Thoracic aorta (tissue), 2 donors: ENCODE results near the gene TMED1. TPM values are rescaled to one million over a fixed set of nuclear protein-coding genes. Genes with fewer than 3 reads are reported as not detected.
"Not testable (repeated sequence)": the region's sequence is repeated elsewhere in the genome, so short reads cannot be mapped to it uniquely, and the experiment has no call there.

Source experiments
- ATAC-seq: fragments of 150-250 bp; one replicate; pipeline ENCODE4 v1.8.0; 2017; ENCODE audit warnings: low read depth; ENCODE audit not compliant: insufficient number of reproducible peaks, low FRiP score
- DNase-seq: peaks from one replicate; pipeline ENCODE4 v3.0.0-alpha.2; 2020; ENCODE audit warnings: low spot score
- H3K27ac ChIP-seq, 2 donors: fragments of 200-600 bp; sonication (generic); 1 replicate in 1 of 2; 2 replicates in 1 of 2; pipeline ENCODE4 v1.5.1; 2016; ENCODE audit warnings: mild to moderate bottlenecking in 2 of 2, moderate library complexity in 2 of 2
- H3K27me3 ChIP-seq: fragments of 200-600 bp; sonication (generic); replicated peaks from 2 replicates; pipeline ENCODE4 v1.6.0; 2016; ENCODE audit warnings: mild to moderate bottlenecking; ENCODE audit not compliant: insufficient read depth
- H3K36me3 ChIP-seq: fragments of 200-600 bp; sonication (generic); one replicate; pipeline ENCODE4 v1.5.1; 2016
- H3K4me1 ChIP-seq, 2 donors: fragments of 200-600 bp; sonication (generic); 1 replicate in 1 of 2; 2 replicates in 1 of 2; pipeline versions ENCODE4 v1.5.1 to v1.6.0; 2016; ENCODE audit warnings: low read depth in 2 of 2, mild to moderate bottlenecking in 1 of 2; ENCODE audit not compliant: control insufficient read depth in 1 of 2
- H3K4me3 ChIP-seq: fragments of 200-600 bp; sonication (generic); 2 replicates; pipeline ENCODE4 v1.5.1; 2016; ENCODE audit warnings: mild to moderate bottlenecking
- H3K9me3 ChIP-seq: fragments of 200-600 bp; sonication (generic); 2 replicates; pipeline ENCODE4 v1.5.1; 2016
- CTCF ChIP-seq: fragments of 200-600 bp; sonication (generic); IDR thresholded peaks from one replicate; pipeline ENCODE4 v1.5.1; 2019; ENCODE audit warnings: antibody characterized with exemption
- total RNA-seq, 2 donors: library from RNA; depleted of rRNA; stranded (reverse); fragments of >200 nt; gene quantifications; one replicate each; pipeline versions ENCODE4 v1.1.0 to v1.2.3, GENCODE V29; 2016

Gene TMED1
- total RNA-seq, 2 donors from 2014 or later = 19.4 to 22.4 TPM

- Histone ChIP-seq H3K9me3 (no peaks in the 10 kb centered on the region), H3K27ac (no peak overlapping the region), H3K4me1 (no peaks in the 10 kb centered on the region), H3K36me3 (no peaks in the 10 kb centered on the region), H3K4me3 (no peak overlapping the region), H3K27me3 (no peaks in the 10 kb centered on the region)
- no peak for DNase-seq
- no peak for TF ChIP-seq CTCF
- no peak for ATAC-seq
These were observed 6.8 kb upstream of the TMED1 start for GRCh38 chr19:10842788-10843187.

- peaks cover 0 to 7% of the 10 kb centered on the region in 2 donors for H3K4me1 ChIP-seq
- no peaks in the 10 kb centered on the region for H3K27me3 ChIP-seq
- no peak for ATAC-seq
- no peaks in the 10 kb centered on the region for H3K36me3 ChIP-seq
- DNase-seq = no peak
- no peaks in the 10 kb centered on the region for H3K9me3 ChIP-seq
- no peak overlapping the region for H3K27ac ChIP-seq
- no peak overlapping the region for H3K4me3 ChIP-seq
- no peak for TF ChIP-seq CTCF
These were observed 3.4 kb upstream of the TMED1 start for GRCh38 chr19:10839114-10840050.

GRCh38 chr19:10838377-10838776 lies 2.4 kb upstream of the TMED1 start:
- Histone ChIP-seq H3K4me1 (peaks cover 0 to 7% of the 10 kb centered on the region in 2 donors), H3K27me3 (no peaks in the 10 kb centered on the region), H3K27ac (no peak overlapping the region), H3K36me3 (no peaks in the 10 kb centered on the region), H3K9me3 (no peaks in the 10 kb centered on the region), H3K4me3 (no peak overlapping the region)
- TF ChIP-seq CTCF = no peak
- ATAC-seq = no peak
- no peak for DNase-seq

GRCh38 chr19:10837649-10838048 lies 1.6 kb upstream of the TMED1 start:
- not testable (repeated sequence) for H3K36me3 ChIP-seq, H3K27me3 ChIP-seq, H3K9me3 ChIP-seq, DNase-seq, H3K27ac ChIP-seq, H3K4me1 ChIP-seq, H3K4me3 ChIP-seq, ATAC-seq

- Histone ChIP-seq H3K4me1 (peaks cover 0 to 7% of the 10 kb centered on the region in 2 donors), H3K4me3 (peak overlapping the region; percentile 93), H3K27ac (peak overlapping the region; percentile 99), H3K27me3 (no peaks in the 10 kb centered on the region), H3K9me3 (no peaks in the 10 kb centered on the region), H3K36me3 (no peaks in the 10 kb centered on the region)
- no peak for TF ChIP-seq CTCF
- ATAC-seq = peak; percentile 7
- peak; percentile 54 for DNase-seq
These were observed 693 bp upstream of the TMED1 start for GRCh38 chr19:10836479-10837330.
